ENCODE data around the gene MBD6. TPM values are rescaled to one million over a fixed set of nuclear protein-coding genes. Genes with fewer than 3 reads are reported as not detected.
"Not testable (repeated sequence)": the region's sequence is repeated elsewhere in the genome, so short reads cannot be mapped to it uniquely, and the experiment has no call there.

Gene MBD6
- total RNA-seq, 1 donor from 2014 or later: 33.1 TPM

GRCh38 chr12:57498132-57498502 is 24.5 kb upstream of the MBD6 start:
- no peaks in the 10 kb centered on the region for H3K9me3 ChIP-seq (replicated peaks)
- no peak overlapping the region for H3K27ac ChIP-seq (replicated peaks)
- no peak for DNase-seq
- intact Hi-C loops (cut with micrococcal nuclease): no loop called here
- TF ChIP-seq, protein P1, sequence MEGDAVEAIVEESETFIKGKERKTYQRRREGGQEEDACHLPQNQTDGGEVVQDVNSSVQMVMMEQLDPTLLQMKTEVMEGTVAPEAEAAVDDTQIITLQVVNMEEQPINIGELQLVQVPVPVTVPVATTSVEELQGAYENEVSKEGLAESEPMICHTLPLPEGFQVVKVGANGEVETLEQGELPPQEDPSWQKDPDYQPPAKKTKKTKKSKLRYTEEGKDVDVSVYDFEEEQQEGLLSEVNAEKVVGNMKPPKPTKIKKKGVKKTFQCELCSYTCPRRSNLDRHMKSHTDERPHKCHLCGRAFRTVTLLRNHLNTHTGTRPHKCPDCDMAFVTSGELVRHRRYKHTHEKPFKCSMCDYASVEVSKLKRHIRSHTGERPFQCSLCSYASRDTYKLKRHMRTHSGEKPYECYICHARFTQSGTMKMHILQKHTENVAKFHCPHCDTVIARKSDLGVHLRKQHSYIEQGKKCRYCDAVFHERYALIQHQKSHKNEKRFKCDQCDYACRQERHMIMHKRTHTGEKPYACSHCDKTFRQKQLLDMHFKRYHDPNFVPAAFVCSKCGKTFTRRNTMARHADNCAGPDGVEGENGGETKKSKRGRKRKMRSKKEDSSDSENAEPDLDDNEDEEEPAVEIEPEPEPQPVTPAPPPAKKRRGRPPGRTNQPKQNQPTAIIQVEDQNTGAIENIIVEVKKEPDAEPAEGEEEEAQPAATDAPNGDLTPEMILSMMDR (IDR thresholded peaks at IDR 0.05; ENCODE audit: borderline replicate concordance): no peak
- no peaks in the 10 kb centered on the region for H3K4me1 ChIP-seq
- H3K27me3 ChIP-seq (ENCODE audit: low read depth): no peaks in the 10 kb centered on the region
- peaks cover 72% of the 10 kb centered on the region for H3K36me3 ChIP-seq
- no peak overlapping the region for H3K4me3 ChIP-seq

GRCh38 chr12:57498571-57498970 is 24.1 kb upstream of the MBD6 start:
- H3K9me3 ChIP-seq (replicated peaks): no peaks in the 10 kb centered on the region
- intact Hi-C loops (cut with micrococcal nuclease): no loop called here
- TF ChIP-seq, protein P1 (IDR thresholded peaks at IDR 0.05; ENCODE audit: borderline replicate concordance): no peak
- DNase-seq: no peak
- peaks cover 77% of the 10 kb centered on the region for H3K36me3 ChIP-seq
- H3K27me3 ChIP-seq (ENCODE audit: low read depth): no peaks in the 10 kb centered on the region
- no peak overlapping the region for H3K4me3 ChIP-seq
- no peaks in the 10 kb centered on the region for H3K4me1 ChIP-seq
- H3K27ac ChIP-seq (replicated peaks): no peak overlapping the region

GRCh38 chr12:57500213-57500612 is 22.4 kb upstream of the MBD6 start:
- no peaks in the 10 kb centered on the region for H3K9me3 ChIP-seq (replicated peaks)
- no peaks in the 10 kb centered on the region for H3K4me1 ChIP-seq
- no peak overlapping the region for H3K27ac ChIP-seq (replicated peaks)
- DNase-seq: no peak
- TF ChIP-seq, protein P1 (IDR thresholded peaks at IDR 0.05; ENCODE audit: borderline replicate concordance): no peak
- H3K4me3 ChIP-seq: no peak overlapping the region
- H3K27me3 ChIP-seq (ENCODE audit: low read depth): no peaks in the 10 kb centered on the region
- H3K36me3 ChIP-seq: peaks cover 89% of the 10 kb centered on the region
- intact Hi-C loops (cut with micrococcal nuclease): no loop called here

DNA sequence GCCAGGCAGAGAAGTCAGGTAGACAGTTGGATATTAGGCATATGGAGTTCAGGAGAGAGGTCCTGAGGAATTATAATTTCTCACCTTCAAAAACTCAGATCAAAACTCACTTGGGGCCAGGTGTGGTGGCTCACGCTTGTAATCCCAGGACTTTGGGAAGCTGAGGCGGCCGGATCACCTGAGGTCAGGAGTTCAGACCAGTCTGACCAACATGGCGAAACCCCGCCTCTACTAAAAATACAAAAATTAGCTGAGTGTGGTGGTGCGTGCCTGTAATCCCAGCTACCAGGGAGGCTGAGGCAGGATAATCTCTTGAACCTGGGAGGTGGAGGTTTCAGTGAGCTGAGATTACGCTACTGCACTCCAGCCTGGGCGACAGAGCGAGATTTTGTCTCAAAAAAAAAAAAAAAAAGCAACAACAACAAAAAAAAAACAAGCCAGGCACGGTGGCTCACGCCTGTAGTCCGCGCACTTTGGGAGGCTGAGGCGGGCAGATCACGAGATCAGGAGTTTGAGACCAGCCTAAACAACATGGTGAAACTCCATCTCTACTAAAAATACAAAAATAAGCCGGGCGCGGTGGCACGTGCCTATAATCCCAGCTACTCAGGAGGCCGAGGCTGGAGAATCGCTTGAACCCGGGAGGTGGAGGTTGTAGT is 20.2 kb upstream of the MBD6 start:
- H3K27me3 ChIP-seq (ENCODE audit: low read depth); H3K4me3 ChIP-seq; H3K27ac ChIP-seq (replicated peaks); H3K4me1 ChIP-seq; H3K9me3 ChIP-seq (replicated peaks); DNase-seq; intact Hi-C loops (cut with micrococcal nuclease): not testable (repeated sequence)
- H3K36me3 ChIP-seq: peaks cover 87% of the 10 kb centered on the region

- intact Hi-C loops (cut with micrococcal nuclease); H3K27me3 ChIP-seq (ENCODE audit: low read depth): not testable (repeated sequence)
- peaks cover 72% of the 10 kb centered on the region for H3K36me3 ChIP-seq
Measured at GRCh38 chr12:57506541-57506940, 16.1 kb upstream of the MBD6 start.

GRCh38 chr12:57507796-57508195 is 14.8 kb upstream of the MBD6 start:
- intact Hi-C loops (cut with micrococcal nuclease); H3K4me1 ChIP-seq; H3K4me3 ChIP-seq; DNase-seq; H3K27ac ChIP-seq (replicated peaks); H3K27me3 ChIP-seq (ENCODE audit: low read depth); H3K9me3 ChIP-seq (replicated peaks): not testable (repeated sequence)
- peaks cover 73% of the 10 kb centered on the region for H3K36me3 ChIP-seq

More at GRCh38 chr12:57506541-57506940, 16.1 kb upstream of the MBD6 start:
- not testable (repeated sequence) for H3K9me3 ChIP-seq (replicated peaks); H3K4me1 ChIP-seq; H3K27ac ChIP-seq (replicated peaks); H3K4me3 ChIP-seq; DNase-seq

DNA sequence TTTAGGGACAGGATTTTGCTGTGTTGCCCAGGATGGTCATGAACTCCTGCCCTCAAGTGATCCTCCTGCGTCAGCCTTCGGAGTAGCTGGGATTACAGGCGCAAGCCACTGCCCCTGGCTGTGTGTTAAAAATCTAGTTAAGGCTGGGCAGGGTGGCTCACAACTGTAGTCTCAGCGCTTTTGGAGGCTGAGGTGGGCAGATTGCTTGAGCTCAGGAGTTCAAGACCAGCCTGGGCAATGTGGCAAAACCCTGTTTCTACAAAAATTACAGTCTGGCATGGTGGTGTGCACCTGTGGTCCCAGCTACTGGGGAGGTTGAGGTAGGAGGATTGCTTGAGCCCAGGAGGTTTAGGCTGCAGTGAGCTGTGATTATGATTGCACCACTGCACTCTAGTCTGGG is 11.5 kb upstream of the MBD6 start:
- TF ChIP-seq, protein P1 (IDR thresholded peaks at IDR 0.05; ENCODE audit: borderline replicate concordance): no peak
- intact Hi-C loops (cut with micrococcal nuclease): no loop called here
- peaks cover 73% of the 10 kb centered on the region for H3K36me3 ChIP-seq
- peaks cover 8% of the 10 kb centered on the region for H3K4me1 ChIP-seq
- no peaks in the 10 kb centered on the region for H3K9me3 ChIP-seq (replicated peaks)
- H3K27me3 ChIP-seq (ENCODE audit: low read depth): no peaks in the 10 kb centered on the region
- H3K27ac ChIP-seq (replicated peaks): no peak overlapping the region
- no peak overlapping the region for H3K4me3 ChIP-seq
- no peak for DNase-seq

Measured in left ventricle myocardium inferior (tissue), 1 donor.